Stimulated activated CD8-positive, alpha-beta memory T cell treated with anti-CD3 and anti-CD28 coated beads, Interleukin-7, amount 100 ng/mL, for 1 hour (primary cell): ENCODE data around the gene NALCN.

Source experiments
- DNase-seq, 2 donors: peaks; one replicate each; pipeline ENCODE4 v3.0.0-alpha.2; 2020; ENCODE audit warnings: low read depth in 2 of 2

NALCN gene

GRCh38 chr13:101415358-101416174, 742 bp downstream of the NALCN start:
- no peak for DNase-seq

DNA sequence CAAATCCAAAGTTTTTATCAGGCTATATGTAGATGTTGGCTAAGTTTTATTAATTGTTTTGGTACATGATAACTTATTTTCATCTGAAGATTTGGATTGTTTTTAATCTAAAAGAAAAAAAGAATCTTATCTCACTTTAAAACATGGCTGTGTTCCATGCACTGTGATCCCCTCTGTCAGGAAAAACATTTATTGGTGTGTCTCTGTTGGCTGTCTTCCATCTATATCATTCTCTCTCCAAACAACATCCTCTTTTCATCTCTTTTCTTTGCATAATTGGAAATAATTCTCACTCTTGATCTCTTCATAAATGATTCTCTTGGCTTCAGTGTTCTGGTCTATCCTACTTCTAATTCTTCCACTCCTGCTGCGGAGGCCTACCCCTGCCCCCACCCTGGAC, 4.2 kb downstream of the NALCN start:
- no peak for DNase-seq

- DNase-seq, result no peak
Measured at GRCh38 chr13:101408992-101409656, 7.2 kb downstream of the NALCN start.

GRCh38 chr13:101408154-101408553, 8.2 kb downstream of the NALCN start:
- DNase-seq, result no peak

GRCh38 chr13:101406791-101407190, 9.5 kb downstream of the NALCN start:
- DNase-seq, result no peak

GRCh38 chr13:101401196-101401595, 15.1 kb downstream of the NALCN start:
- DNase-seq, result no peak

GRCh38 chr13:101399365-101399764, 16.9 kb downstream of the NALCN start:
- no peak for DNase-seq

- no peak for DNase-seq
Measured at GRCh38 chr13:101398920-101399319, 17.4 kb downstream of the NALCN start.

GRCh38 chr13:101398191-101398590, 18.1 kb downstream of the NALCN start:
- DNase-seq, result no peak

GRCh38 chr13:101397742-101398141, 18.6 kb downstream of the NALCN start:
- no peak for DNase-seq

- DNase-seq, result no peak
Measured at GRCh38 chr13:101394605-101395004, 21.7 kb downstream of the NALCN start.

DNA sequence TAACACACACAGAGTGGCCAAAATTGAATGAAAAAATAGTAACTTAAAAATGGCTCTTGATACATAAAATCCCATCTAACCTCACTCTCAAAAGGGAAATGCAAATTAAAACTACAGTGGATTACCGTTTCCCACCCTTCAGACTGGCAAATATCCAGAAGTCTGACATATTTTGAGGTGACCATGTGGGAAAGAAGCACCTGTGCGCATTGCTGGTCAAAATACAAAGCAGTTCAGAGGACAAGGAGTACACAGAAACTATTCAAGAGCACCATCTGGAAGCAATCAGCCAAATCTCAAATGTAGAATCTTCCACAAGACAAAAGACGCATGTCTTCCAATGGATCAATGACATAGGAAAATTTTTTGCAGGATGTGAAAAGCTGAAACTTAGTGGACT, 23.2 kb downstream of the NALCN start:
- no peak for DNase-seq

DNA sequence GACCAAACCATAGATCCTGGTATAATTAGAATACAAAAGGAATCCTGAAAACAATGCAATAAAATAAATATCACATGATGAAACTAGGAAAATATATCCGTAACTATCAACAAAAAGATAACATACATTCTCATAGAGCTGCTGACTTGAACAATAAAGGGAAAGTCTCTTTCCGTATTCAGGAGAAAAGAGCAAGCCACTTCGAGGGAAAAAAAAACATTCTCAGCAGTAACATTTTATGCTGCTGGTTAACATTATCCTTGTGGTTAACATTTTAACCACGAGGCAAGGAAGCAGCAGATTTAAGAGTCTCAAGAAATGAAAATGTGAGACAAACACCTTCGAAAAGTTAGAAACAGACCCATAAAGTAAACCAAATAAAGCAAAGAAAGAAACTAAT, 25.8 kb downstream of the NALCN start:
- DNase-seq, result no peak

- DNase-seq, result no peak
Measured at GRCh38 chr13:101384929-101385328, 31.4 kb downstream of the NALCN start.

DNA sequence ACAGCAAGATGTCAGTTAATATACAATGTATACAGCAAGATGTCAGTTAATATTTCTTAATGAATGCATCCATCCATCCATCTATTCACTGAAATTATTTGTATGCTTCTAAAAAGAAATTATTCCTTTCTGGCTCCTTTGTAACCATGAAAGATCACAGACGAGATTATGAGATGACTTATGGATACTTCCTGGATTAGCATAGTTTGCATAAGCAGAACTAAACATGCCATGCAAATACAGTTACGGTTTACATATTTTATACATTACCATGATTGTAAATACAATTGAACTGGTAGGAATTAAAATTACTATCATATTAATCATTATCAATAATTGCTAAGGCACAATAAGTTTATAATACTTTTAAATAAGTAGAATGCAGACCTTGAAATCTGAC, 32.7 kb downstream of the NALCN start:
- DNase-seq, result no peak

DNA sequence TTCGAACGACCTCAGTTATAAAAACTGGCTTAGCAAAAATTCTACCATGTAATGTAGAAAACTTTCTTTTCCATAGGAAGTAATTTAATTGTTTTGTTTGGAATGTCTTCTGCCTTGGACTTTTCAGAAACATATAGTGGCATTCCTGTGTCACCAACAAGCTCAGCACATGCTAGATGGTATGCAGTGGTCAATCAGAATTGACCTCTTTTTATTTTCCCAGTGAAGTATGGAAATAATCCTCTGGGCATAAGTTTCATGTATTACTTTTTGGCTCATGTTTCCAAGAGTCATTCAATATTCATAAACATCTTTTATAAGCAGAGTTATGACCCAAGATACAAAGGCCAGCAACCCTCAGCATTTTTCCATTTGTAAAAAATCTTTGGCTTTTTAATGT, 33.6 kb downstream of the NALCN start:
- no peak for DNase-seq

- no peak for DNase-seq
Measured at GRCh38 chr13:101382086-101382485, 34.2 kb downstream of the NALCN start.

GRCh38 chr13:101360525-101360924, 55.8 kb downstream of the NALCN start:
- DNase-seq, result no peak

DNA sequence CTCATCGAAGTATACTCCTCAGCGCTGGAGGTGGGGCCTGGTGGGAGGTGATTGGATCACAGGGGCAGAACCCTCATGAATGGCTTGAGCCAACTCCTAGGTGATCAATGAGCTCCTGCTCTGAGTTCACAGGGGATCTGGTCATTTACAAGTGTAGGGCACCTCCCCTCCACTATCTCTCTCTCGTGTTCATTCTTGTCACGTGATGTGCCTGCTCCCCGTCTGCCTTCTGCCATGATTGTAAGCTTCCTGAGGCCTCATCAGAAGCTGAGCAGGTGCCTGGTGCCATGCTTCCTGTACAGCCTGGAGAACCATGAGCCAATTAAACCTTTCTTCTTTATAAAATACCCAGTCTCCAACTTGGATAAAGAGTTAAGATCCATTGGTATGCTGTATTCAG, 61.4 kb downstream of the NALCN start:
- no peak for DNase-seq

DNA sequence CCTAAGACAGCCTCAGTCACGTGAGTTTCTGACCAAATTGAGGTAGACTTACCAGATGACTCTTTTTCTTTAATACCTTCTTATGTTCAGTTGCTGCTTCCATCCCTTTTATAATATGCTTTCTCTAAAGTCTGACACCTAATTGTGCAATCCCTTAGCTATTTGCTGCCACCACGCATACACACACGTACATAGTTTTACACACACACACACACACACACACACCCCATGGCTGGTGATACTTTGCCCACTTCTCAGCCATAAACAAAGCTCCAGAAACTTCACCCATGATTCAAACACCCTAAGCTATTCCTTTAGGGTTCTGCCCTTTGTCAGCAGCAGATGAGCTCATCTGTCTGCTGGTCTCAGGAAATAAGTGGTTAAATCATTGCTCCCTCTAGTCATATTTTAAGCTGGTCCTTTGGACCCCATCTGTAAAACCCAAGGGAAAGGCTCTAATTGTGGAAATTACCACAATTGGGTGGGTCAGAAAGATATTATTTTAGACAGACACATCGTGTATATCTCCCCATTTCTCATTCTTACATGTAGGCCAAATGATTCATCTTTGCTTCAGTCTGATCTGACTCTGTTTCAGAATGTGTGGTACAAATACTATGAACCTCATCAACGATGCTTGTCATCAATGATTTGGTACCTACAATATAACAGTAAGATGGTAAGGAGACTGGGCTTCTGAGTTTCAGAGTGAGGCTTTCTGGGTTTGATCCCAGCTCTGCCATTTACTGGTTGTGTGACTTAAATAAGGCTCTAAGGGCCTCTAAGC, 69.2 kb downstream of the NALCN start:
- no peak for DNase-seq

GRCh38 chr13:101346161-101346560, 70.1 kb downstream of the NALCN start:
- DNase-seq, result no peak

GRCh38 chr13:101343128-101343787, 73.0 kb downstream of the NALCN start:
- no peak for DNase-seq
